ENCODE results near the gene KRTAP16-1. TPM values are rescaled to one million over a fixed set of nuclear protein-coding genes. Genes with fewer than 3 reads are reported as not detected.
"Not testable (repeated sequence)": the region's sequence is repeated elsewhere in the genome, so short reads cannot be mapped to it uniquely, and the experiment has no call there.

KRTAP16-1 gene
- total and polyA plus RNA-seq, 2 of the 13 experiments (the other 11 are each of a cell fraction or from before 2014, with no cell fraction given): not detected

DNA sequence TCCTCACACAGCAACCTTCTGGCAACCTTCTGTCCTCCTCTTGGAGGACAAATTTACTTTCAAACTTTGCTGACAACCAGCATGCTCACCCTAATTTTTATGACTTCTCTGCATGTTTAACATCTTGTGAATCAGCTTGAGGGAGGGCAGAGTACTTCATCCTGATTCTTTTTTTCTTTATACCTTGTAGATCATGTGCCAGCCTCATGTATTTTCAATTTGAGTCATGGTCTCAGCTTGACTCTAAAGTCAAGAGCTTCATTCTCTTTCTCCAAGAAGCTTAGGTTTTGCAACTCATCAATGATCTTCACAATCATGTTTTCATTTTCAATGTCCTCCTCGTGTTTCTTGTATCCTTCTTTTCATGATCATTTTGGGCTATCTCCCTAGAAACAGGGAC is 37.3 kb downstream of the KRTAP16-1 start:
- Histone ChIP-seq H3K27me3 (ENCODE audit: control insufficient read depth in 1 of 2, insufficient read depth in 2 of 2, low read length in 2 of 2) (no peaks in the 10 kb centered on the region), H3K4me3 (replicated peaks in 1 of 3; ENCODE audit: insufficient read depth in 1 of 3, low read depth in 2 of 3, low read length in 3 of 3) (no peak overlapping the region), H3K4me2 (ENCODE audit: low read depth, low read length) (no peak overlapping the region), H4K20me1 (ENCODE audit: insufficient read depth, low read length) (no peaks in the 10 kb centered on the region), H3K27ac (ENCODE audit: extremely low read length, insufficient read depth, low read length) (no peak overlapping the region), H3K4me1 (ENCODE audit: insufficient read depth, low read length) (no peaks in the 10 kb centered on the region), H3K79me2 (ENCODE audit: insufficient read depth, low read length) (no peaks in the 10 kb centered on the region), H3K36me3 (replicated peaks in 1 of 2; ENCODE audit: control insufficient read depth in 1 of 2, insufficient read depth in 2 of 2, low read length in 2 of 2) (no peaks in the 10 kb centered on the region), H3K9ac (ENCODE audit: insufficient read depth, low read depth, low read length) (no peak overlapping the region), H3K9me3 (ENCODE audit: low read length) (no peaks in the 10 kb centered on the region), H2AFZ (ENCODE audit: low read length) (no peak overlapping the region)
- ATAC-seq: no peak
- no TSS peak for BruUV-seq (replicated peaks)
- ChIA-PET CTCF (ENCODE audit: low intra/inter-chr PET ratio, low total read pairs) (no interaction called here), POLR2A (no interaction called here)
- intact Hi-C loops (cut with micrococcal nuclease; ENCODE audit: unreplicated experiment) (no loop called here), in situ Hi-C loops (cut with HindIII; ENCODE audit: extremely low pct_ligation_motif_present, low pct_unique_long_range_greater_than_20kb) (no loop called here)
- DNase-seq (ENCODE audit: low spot score): no peak
- no peak for TF ChIP-seq ZBTB8A (CRISPR knock-in tag; IDR thresholded peaks at IDR 0.05; ENCODE audit: borderline replicate concordance, low read depth)
- TF ChIP-seq ZIK1 (CRISPR knock-in tag; IDR thresholded peaks at IDR 0.05; ENCODE audit: borderline replicate concordance, low read depth): no peak
- no peak for TF ChIP-seq ZNF337 (CRISPR knock-in tag; IDR thresholded peaks at IDR 0.05; ENCODE audit: borderline replicate concordance, low read depth)
- no peak for TF ChIP-seq TCF12 (IDR thresholded peaks at IDR 0.05)
- TF ChIP-seq TCF12 (CRISPR knock-in tag; IDR thresholded peaks at IDR 0.05): no peak
- TF ChIP-seq, protein P1, sequence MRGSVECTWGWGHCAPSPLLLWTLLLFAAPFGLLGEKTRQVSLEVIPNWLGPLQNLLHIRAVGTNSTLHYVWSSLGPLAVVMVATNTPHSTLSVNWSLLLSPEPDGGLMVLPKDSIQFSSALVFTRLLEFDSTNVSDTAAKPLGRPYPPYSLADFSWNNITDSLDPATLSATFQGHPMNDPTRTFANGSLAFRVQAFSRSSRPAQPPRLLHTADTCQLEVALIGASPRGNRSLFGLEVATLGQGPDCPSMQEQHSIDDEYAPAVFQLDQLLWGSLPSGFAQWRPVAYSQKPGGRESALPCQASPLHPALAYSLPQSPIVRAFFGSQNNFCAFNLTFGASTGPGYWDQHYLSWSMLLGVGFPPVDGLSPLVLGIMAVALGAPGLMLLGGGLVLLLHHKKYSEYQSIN (CRISPR knock-in tag; IDR thresholded peaks at IDR 0.05; ENCODE audit: borderline replicate concordance): no peak
- TF ChIP-seq MIER3 (CRISPR knock-in tag; IDR thresholded peaks at IDR 0.05; ENCODE audit: borderline replicate concordance): no peak
- no peak for TF ChIP-seq TMF1 (CRISPR knock-in tag; IDR thresholded peaks at IDR 0.05; ENCODE audit: low read depth)
- no peak for TF ChIP-seq FIP1L1 (IDR thresholded peaks at IDR 0.05; ENCODE audit: borderline replicate concordance, insufficient read depth, low read depth, low read length)
- no peak for TF ChIP-seq BRD4 (CRISPR knock-in tag; IDR thresholded peaks at IDR 0.05)
- TF ChIP-seq ZNF354B (CRISPR knock-in tag; IDR thresholded peaks at IDR 0.05): no peak
- TF ChIP-seq ESRRA (CRISPR knock-in tag; IDR thresholded peaks at IDR 0.05; ENCODE audit: low read depth): no peak
- no peak for TF ChIP-seq ZNF790 (CRISPR knock-in tag; IDR thresholded peaks at IDR 0.05; ENCODE audit: borderline replicate concordance)
- no peak for FAIRE-seq
- WGBS (ENCODE audit: low lambda C conversion rate): no CpG with 5 or more reads among the region's 1 CpG

DNA sequence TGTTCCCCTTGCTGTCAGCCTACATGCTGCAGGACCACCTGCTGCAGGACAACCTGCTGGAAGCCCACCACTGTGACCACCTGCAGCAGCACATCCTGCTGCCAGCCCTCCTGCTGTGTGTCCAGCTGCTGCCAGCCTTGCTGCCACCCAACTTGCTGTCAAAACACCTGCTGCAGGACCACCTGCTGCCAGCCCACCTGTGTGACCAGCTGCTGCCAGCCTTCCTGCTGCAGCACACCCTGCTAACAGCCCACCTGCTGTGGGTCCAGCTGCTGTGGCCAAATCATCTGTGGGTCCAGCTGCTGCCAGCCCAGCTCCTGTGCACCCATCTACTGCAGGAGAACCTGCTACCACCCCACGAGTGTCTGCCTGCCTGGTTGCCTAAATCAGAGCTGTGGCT is 37.8 kb downstream of the KRTAP16-1 start:
- no CpG with 5 or more reads among the region's 1 CpG for WGBS (ENCODE audit: low lambda C conversion rate)
- H3K4me1 ChIP-seq (ENCODE audit: insufficient read depth, low read length); POLR2A ChIA-PET; ATAC-seq; H2AFZ ChIP-seq (ENCODE audit: low read length); H3K4me2 ChIP-seq (ENCODE audit: low read depth, low read length); H3K27ac ChIP-seq (ENCODE audit: extremely low read length, insufficient read depth, low read length); H4K20me1 ChIP-seq (ENCODE audit: insufficient read depth, low read length); H3K79me2 ChIP-seq (ENCODE audit: insufficient read depth, low read length); BruUV-seq (replicated peaks); H3K27me3 ChIP-seq (ENCODE audit: control insufficient read depth in 1 of 2, insufficient read depth in 2 of 2, low read length in 2 of 2); DNase-seq (ENCODE audit: low spot score); H3K36me3 ChIP-seq (replicated peaks in 1 of 2; ENCODE audit: control insufficient read depth in 1 of 2, insufficient read depth in 2 of 2, low read length in 2 of 2); in situ Hi-C loops (cut with HindIII; ENCODE audit: extremely low pct_ligation_motif_present, low pct_unique_long_range_greater_than_20kb); intact Hi-C loops (cut with micrococcal nuclease; ENCODE audit: unreplicated experiment); FAIRE-seq; H3K4me3 ChIP-seq (replicated peaks in 1 of 3; ENCODE audit: insufficient read depth in 1 of 3, low read depth in 2 of 3, low read length in 3 of 3); H3K9ac ChIP-seq (ENCODE audit: insufficient read depth, low read depth, low read length); H3K9me3 ChIP-seq (ENCODE audit: low read length); CTCF ChIA-PET (ENCODE audit: low intra/inter-chr PET ratio, low total read pairs): not testable (repeated sequence)

All from HepG2 (cell line).